ENCODE data around the gene SND1. TPM values are rescaled to one million over a fixed set of nuclear protein-coding genes. Genes with fewer than 3 reads are reported as not detected.

The SND1 gene
- total and polyA plus RNA-seq, 2 of the 4 experiments (the other 2 are of a cell fraction), result 154 to 294 TPM

GRCh38 chr7:127882313-127882920 is 230.4 kb downstream of the SND1 start:
- Histone ChIP-seq H3K4me2 (ENCODE audit: low read depth, low read length) (no peak overlapping the region), H2BK5ac (ENCODE audit: low read depth, low read length, poor library complexity, severe bottlenecking) (no peak overlapping the region), H3K4me1 (ENCODE audit: control insufficient read depth, insufficient read depth, low read length) (peaks cover 17% of the 10 kb centered on the region), H3K9ac (ENCODE audit: low read depth, low read length) (no peak overlapping the region), H3K79me1 (ENCODE audit: low read depth in 1 of 2, low read length in 2 of 2) (peaks cover 49 to 84% of the 10 kb centered on the region in 2 experiments), H4K5ac (ENCODE audit: low read depth, low read length) (no peak overlapping the region), H2AK9ac (replicated peaks; ENCODE audit: low read depth, low read length, poor library complexity) (no peak overlapping the region), H2AFZ (replicated peaks; ENCODE audit: low read length, poor library complexity) (no peak overlapping the region), H3K4ac (ENCODE audit: low read depth, low read length) (no peak overlapping the region), H4K8ac (ENCODE audit: low read depth in 2 of 2, low read length in 2 of 2) (no peak overlapping the region), H2AK5ac (ENCODE audit: low read depth, low read length) (no peak overlapping the region), H2BK120ac (ENCODE audit: low read depth, low read length) (no peak overlapping the region), H3K9me3 (ENCODE audit: control insufficient read depth, insufficient read depth, low read length) (no peaks in the 10 kb centered on the region), H2BK15ac (ENCODE audit: low read depth, low read length) (no peak overlapping the region), H3K27me3 (ENCODE audit: control insufficient read depth, insufficient read depth, low read length) (no peaks in the 10 kb centered on the region), H3K9me1 (ENCODE audit: insufficient read depth, low read length) (peaks cover 30% of the 10 kb centered on the region), H3K23ac (ENCODE audit: low read depth, low read length) (no peak overlapping the region), H4K20me1 (ENCODE audit: insufficient read depth, low read length) (peaks cover 50% of the 10 kb centered on the region), H3K56ac (ENCODE audit: extremely low read depth, insufficient read depth, low read length) (no peak overlapping the region), H2BK20ac (ENCODE audit: low read depth, low read length) (no peak overlapping the region), H3K27ac (ENCODE audit: insufficient read depth, low read length) (no peak overlapping the region), H3K18ac (ENCODE audit: low read depth, low read length) (no peak overlapping the region), H3K36me3 (ENCODE audit: control insufficient read depth, insufficient read depth, low read length) (no peaks in the 10 kb centered on the region), H4K91ac (ENCODE audit: insufficient read depth, low read depth, low read length) (no peak overlapping the region), H3K14ac (replicated peaks; ENCODE audit: low read depth, low read length) (no peak overlapping the region), H3K4me3 (ENCODE audit: insufficient read depth, low read depth, low read length) (no peak overlapping the region)
- ChIA-PET CTCF (no interaction called here), POLR2A (ENCODE audit: unreplicated experiment) (no interaction called here)
- in situ Hi-C loops (cut with MboI; ENCODE audit: low sequenced_read_pairs), result no loop called here
- TF ChIP-seq USF2 (IDR thresholded peaks at IDR 0.05; ENCODE audit: low read depth, low read length), result no peak
- no peak for TF ChIP-seq CEBPB (IDR thresholded peaks at IDR 0.05; ENCODE audit: low read depth, low read length)
- TF ChIP-seq MAZ (IDR thresholded peaks at IDR 0.05; ENCODE audit: borderline replicate concordance, low read depth, low read length), result no peak
- TF ChIP-seq BHLHE40 (IDR thresholded peaks at IDR 0.05; ENCODE audit: low read depth, low read length), result no peak
- TF ChIP-seq ELK1 (IDR thresholded peaks at IDR 0.05; ENCODE audit: borderline replicate concordance, low read depth, low read length), result no peak
- TF ChIP-seq RAD21 (IDR thresholded peaks at IDR 0.05; ENCODE audit: low read length), result no peak
- TF ChIP-seq RFX5 (IDR thresholded peaks at IDR 0.05; ENCODE audit: low read depth, low read length), result no peak
- no peak for TF ChIP-seq CTCF (conservative IDR thresholded peaks at IDR 0.05; ENCODE audit: low read depth, low read length)
- TF ChIP-seq MAFK (IDR thresholded peaks at IDR 0.05; ENCODE audit: low read depth, low read length), result no peak
- TF ChIP-seq MXI1 (IDR thresholded peaks at IDR 0.05; ENCODE audit: borderline replicate concordance, low read depth, low read length), result no peak
- no peak for TF ChIP-seq RCOR1 (IDR thresholded peaks at IDR 0.05; ENCODE audit: insufficient replicate concordance, low read length)
- TF ChIP-seq POLR2A (IDR thresholded peaks at IDR 0.05; ENCODE audit: low read depth, low read length), result no peak
- TF ChIP-seq CHD1 (IDR thresholded peaks at IDR 0.05; ENCODE audit: low read depth, low read length), result no peak
- TF ChIP-seq FOS (IDR thresholded peaks at IDR 0.05; ENCODE audit: low read depth, low read length), result no peak
- ATAC-seq (ENCODE audit: low read depth) (no peak), DNase-seq (no peak)
- WGBS, 2 experiments (ENCODE audit: extremely low coverage in 2 of 2, insufficient read length in 1 of 2), result no CpG with 5 or more reads among the region's 3 CpGs
- intact Hi-C loops (cut with micrococcal nuclease), result no loop called here
- dilution Hi-C loops (cut with HindIII; ENCODE audit: low sequenced_read_pairs, unreplicated experiment), result no loop called here
- no TSS peak for BruUV-seq (replicated peaks)
